Testis (tissue), 2 donors: ENCODE data around the gene MS4A4E.

Experiments used
- POLR2A ChIP-seq: fragments of 450-650 bp; IDR thresholded peaks from one replicate; pipeline ENCODE4 v1.6.1; 2017; ENCODE audit warnings: antibody characterized with exemption, mild to moderate bottlenecking, moderate library complexity
- TF ChIP-seq, protein P1 (sequence below), 3 experiments: fragments of 450-650 bp in 2 of 3; fragments of 200-600 bp in 1 of 3; sonication (generic) in 1 of 3; IDR thresholded peaks; one replicate each; pipeline ENCODE4 v1.5.1; 2016 to 2019; ENCODE audit warnings: antibody characterized with exemption in 3 of 3, mild to moderate bottlenecking in 2 of 3, moderate library complexity in 1 of 3

DNA sequence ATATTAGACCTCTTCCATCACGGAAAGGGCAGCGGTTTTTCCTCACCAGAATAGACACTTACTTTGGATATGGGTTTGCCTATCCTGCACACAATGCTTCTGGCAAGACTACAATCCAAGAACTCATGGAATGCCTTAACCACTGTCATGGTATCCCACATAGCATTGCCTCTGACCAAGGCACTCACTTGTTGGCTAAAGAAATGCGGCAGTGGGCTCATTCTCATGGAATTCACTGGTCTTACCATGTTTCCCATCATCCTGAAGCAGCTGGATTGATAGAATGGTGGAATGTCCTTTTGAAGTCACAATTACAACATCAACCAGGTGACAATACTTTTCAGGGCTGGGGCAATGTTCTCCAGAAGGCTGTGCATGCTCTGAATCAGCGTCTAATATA is 20.8 kb downstream of the MS4A4E start:
- TF ChIP-seq, protein P1, sequence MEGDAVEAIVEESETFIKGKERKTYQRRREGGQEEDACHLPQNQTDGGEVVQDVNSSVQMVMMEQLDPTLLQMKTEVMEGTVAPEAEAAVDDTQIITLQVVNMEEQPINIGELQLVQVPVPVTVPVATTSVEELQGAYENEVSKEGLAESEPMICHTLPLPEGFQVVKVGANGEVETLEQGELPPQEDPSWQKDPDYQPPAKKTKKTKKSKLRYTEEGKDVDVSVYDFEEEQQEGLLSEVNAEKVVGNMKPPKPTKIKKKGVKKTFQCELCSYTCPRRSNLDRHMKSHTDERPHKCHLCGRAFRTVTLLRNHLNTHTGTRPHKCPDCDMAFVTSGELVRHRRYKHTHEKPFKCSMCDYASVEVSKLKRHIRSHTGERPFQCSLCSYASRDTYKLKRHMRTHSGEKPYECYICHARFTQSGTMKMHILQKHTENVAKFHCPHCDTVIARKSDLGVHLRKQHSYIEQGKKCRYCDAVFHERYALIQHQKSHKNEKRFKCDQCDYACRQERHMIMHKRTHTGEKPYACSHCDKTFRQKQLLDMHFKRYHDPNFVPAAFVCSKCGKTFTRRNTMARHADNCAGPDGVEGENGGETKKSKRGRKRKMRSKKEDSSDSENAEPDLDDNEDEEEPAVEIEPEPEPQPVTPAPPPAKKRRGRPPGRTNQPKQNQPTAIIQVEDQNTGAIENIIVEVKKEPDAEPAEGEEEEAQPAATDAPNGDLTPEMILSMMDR (IDR thresholded peaks at IDR 0.05): no peak
- TF ChIP-seq POLR2A: no peak
